ENCODE data around the gene FOXN1.
A peak's percentile ranks its signal among the peaks of the same experiment; 100 is the strongest.
"Not testable (repeated sequence)": the region's sequence is repeated elsewhere in the genome, so short reads cannot be mapped to it uniquely, and the experiment has no call there.

FOXN1 gene

DNA sequence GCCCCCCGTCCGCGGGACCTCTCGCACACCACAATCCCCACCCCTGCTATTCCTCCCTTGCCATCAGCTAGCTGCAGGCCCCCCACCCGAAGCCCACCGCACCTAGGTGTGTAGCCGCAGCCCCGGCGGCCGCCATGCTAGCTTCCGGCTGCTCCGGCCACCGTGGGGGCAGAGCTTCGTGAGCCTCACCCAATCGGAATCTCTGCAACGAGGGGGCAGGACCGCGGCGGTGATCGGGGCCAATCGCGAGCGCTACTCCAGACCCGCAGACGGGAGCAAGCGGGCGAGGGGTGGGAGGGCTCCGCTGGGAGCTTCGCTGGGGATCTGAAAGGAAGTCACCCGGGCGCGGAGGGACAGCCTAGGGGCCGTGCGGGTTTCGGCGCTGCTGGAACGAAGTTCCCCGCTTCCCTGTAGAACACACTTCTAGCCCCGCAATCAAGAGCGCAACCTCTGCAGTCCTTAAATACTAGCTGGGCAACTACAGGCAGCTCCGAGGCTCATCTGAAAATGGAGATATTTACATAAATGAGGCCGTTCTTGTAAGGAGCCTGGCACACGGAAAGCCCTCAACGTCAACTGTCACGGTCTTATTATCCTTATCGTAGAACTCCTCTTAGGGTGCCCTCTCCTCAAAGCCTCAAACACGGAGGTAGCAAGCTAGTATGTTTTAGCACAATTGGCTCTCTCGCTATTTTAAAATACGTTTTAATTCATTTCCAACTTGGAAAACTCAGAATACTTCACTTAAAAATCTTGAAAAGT lies 65.4 kb downstream of the FOXN1 start, which contains the start of gene PIGS:
Gene PIGS, minus strand, starts transcription at position 164 of the 762 bp plus-strand sequence. Its CDS starts 28 bp downstream, at position 136.
- H3K4me3 ChIP-seq (ENCODE audit: low read depth, low read length) = peak within 1 kb of the TSS; percentile 92

- H3K4me3 ChIP-seq (ENCODE audit: low read depth, low read length) = no peak overlapping the region
Observed at GRCh38 chr17:28572259-28573039, 66.3 kb downstream of the FOXN1 start.

- no peak overlapping the region for H3K4me3 ChIP-seq (ENCODE audit: low read depth, low read length)
Observed at GRCh38 chr17:28573040-28573380, 66.9 kb downstream of the FOXN1 start.

DNA sequence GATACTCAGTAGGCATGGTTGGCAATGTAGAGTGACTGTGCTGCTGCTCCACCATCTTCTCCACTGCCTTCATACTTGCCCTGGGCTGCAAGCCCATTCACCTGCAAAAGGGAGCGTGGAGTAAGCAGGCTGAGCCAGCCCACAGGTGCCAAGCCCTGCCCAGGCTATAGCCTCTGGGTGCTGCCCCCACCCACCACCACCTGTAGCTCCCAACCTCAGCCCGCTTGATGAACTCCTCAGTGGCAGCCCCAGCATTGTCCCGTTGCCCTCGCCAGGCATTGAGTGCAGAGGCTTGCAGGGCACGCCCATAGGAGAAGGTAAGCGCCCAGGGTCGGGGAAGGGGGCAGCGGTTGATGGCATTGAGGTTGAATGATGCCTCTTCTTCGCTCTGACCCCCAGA lies 67.4 kb downstream of the FOXN1 start:
- no peak overlapping the region for H3K4me3 ChIP-seq (ENCODE audit: low read depth, low read length)

DNA sequence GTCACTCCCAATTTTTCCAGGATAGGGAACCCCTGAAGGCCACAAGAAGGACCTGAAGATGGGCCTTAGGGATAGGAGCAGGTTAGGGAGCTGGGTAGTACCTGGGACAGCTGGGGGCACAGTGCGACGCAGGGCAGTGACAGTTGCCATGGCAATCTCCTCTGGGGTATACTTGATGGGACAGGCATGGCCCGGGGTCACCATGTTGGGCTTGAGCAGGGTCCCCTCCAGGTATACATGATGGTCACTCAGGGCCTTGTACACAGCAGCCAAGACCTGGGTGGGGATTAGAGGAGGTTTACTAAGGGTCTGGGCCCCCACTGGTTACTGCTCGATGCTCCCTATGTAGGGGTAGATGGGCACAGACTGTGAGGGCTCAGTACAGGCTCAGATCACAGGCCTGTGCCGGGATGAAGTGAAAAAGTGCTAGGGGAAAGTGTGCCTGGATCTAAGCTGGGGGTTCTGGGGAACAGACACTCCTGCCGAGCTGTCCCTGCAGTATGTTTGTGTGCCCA lies 67.9 kb downstream of the FOXN1 start:
- H3K4me3 ChIP-seq (ENCODE audit: low read depth, low read length) = no peak overlapping the region

GRCh38 chr17:28574526-28574925 lies 68.4 kb downstream of the FOXN1 start:
- H3K4me3 ChIP-seq (ENCODE audit: low read depth, low read length) = no peak overlapping the region

DNA sequence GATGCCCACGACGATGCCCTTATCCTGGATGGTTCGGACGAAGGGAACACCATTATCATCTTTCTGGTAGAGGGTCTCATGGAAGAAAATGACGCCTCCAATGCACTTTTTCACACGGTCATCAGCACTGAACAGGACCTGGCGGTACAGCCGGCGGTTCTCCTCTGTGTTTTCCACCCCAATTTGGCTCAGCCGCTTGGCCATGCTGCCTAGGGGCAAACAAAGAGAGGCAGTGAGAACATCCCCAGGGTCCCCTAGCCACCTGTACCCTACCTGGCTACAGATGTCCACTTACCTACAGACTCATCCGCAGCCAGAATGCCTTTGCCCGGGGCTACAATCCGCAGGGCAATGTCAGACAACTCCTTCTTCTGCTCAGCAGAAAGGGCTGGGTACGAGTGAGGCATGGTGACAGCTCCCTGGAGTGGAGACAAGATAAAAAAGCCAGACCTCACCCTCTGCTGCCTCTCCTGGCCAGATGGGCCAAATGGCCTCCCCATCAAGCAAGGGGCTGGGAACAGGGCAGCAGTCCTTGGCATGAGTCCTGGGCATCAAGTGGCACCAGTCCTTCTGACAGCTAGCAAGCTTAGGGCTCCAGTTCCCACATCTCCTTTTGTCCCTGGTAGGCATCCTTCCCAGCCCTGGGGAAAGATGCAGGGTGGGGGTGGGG lies 69.1 kb downstream of the FOXN1 start:
- no peak overlapping the region for H3K4me3 ChIP-seq (ENCODE audit: low read depth, low read length)

- not testable (repeated sequence) for H3K4me3 ChIP-seq (ENCODE audit: low read depth, low read length)
Observed at GRCh38 chr17:28576016-28576415, 69.9 kb downstream of the FOXN1 start.

- no peak within 1 kb of the TSS for H3K4me3 ChIP-seq (ENCODE audit: low read depth, low read length)
Observed at GRCh38 chr17:28576758-28577465, 70.8 kb downstream of the FOXN1 start, which contains the start of gene ALDOC. Gene ALDOC (minus strand): TSS chr17:28576895. CDS start chr17:28575532, 1,363 bp downstream.

GRCh38 chr17:28577466-28577824 lies 71.3 kb downstream of the FOXN1 start:
- no peak overlapping the region for H3K4me3 ChIP-seq (ENCODE audit: low read depth, low read length)

- no peak overlapping the region for H3K4me3 ChIP-seq (ENCODE audit: low read depth, low read length)
Observed at GRCh38 chr17:28578246-28579195, 72.4 kb downstream of the FOXN1 start.

DNA sequence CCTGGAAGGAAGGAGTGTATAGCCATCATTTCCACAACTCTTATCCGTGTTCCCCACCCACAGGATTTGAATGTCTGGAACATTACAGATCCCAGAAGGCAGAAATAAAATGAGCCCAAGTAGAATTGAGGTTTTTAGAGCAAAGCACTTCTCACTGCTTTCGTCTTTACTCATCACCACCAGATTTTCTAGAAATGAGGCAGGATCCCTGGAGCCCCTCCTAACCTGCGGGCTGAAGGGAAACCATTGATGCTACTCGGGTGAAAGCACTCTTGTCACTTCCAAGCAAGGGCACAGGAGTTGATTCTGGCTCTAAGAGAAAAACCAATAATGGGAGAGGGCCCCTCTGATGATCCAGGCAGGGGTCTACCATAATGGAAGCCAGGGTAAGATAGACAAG lies 73.4 kb downstream of the FOXN1 start:
- no peak overlapping the region for H3K4me3 ChIP-seq (ENCODE audit: low read depth, low read length)

- H3K4me3 ChIP-seq (ENCODE audit: low read depth, low read length) = no peak overlapping the region
Observed at GRCh38 chr17:28580959-28581358, 74.8 kb downstream of the FOXN1 start.

DNA sequence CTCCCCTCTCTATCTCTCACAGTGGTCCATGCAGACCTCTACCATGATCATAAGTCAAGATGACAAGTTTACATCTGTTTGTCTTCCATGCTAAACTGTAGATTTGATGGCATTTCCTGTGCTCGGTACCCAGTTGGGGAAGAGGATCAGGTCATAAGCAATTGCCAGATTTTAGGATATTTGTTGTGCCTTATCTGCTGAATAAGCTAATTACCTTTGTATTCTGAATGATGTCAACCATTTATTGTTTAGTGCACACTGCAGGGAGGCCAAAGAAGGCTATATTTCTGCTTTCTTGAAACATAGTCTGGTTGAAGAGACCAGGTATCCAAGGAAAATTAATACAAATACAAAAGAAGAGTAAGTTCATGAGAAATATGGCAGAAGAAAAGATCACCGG lies 76.4 kb downstream of the FOXN1 start:
- no peak overlapping the region for H3K4me3 ChIP-seq (ENCODE audit: low read depth, low read length)

DNA sequence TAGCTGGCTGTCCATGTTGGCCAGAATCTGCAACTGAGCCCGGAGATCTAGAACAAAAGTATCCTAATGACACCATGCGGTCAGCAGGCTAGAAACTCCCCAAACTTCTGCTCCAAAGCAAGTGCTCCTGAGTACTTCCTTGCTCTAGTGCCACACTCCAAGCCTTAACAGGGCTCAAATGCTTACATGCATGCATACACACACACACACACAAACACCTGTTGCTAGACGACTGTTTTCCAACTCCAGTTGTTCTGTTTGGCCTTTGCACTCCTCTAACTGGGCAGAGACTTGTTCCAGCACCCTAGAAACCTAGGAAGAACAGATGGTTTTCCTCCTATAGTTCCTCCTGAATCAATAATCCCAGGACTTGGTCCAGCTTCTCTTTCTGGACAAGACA lies 78.3 kb downstream of the FOXN1 start:
- H3K4me3 ChIP-seq (ENCODE audit: low read depth, low read length) = no peak overlapping the region

GRCh38 chr17:28585851-28586250 lies 79.7 kb downstream of the FOXN1 start:
- no peak overlapping the region for H3K4me3 ChIP-seq (ENCODE audit: low read depth, low read length)

Data from iPS-11a (cell line).